K562 (cell line): ENCODE data around the gene TPM4. TPM values are rescaled to one million over a fixed set of nuclear protein-coding genes. Genes with fewer than 3 reads are reported as not detected.

Source experiments
- ATAC-seq: fragments of 200-7000 bp; cut with Tn5 transposase; 3 replicates; pipeline ENCODE4 v1.9.1; 2020; ENCODE audit warnings: moderate library complexity
- BruUV-seq: library from RNA; stranded (reverse); fragments of 400-500 nt; replicated peaks from 2 replicates; lab custom pipeline; 2021; lab: Mats Ljungman, UMichigan
- CTCF ChIA-PET: fragments of 300-600 bp; formaldehyde crosslinking; extraction: SDS; loops from one replicate; lab custom pipeline; 2021; ENCODE audit warnings: low intra/inter-chr PET ratio; lab: Yijun Ruan, JAX
- POLR2A ChIA-PET: fragments of 300-600, 350-650 bp; sonication (Branson Sonifier 250); formaldehyde crosslinking; extraction: SDS; loops from one replicate; lab custom pipeline; 2021; ENCODE audit warnings: antibody characterized with exemption, inconsistent platforms; lab: Yijun Ruan, JAX
- DNase-seq, 4 experiments: peaks; one replicate each; pipeline versions ENCODE4 v3.0.0 to v3.0.0-alpha.2; 2011 to 2018; ENCODE audit warnings: low spot score in 3 of 4, mixed read lengths in 3 of 4; ENCODE audit errors: extremely low read depth in 1 of 4
- FAIRE-seq: peaks from 2 replicates; lab custom pipeline; 2011; peaks lifted over from hg19 to GRCh38; lab: Jason Lieb, UNC
- H2AFZ ChIP-seq: 2 replicates; pipeline ENCODE4 v1.6.0; 2011; ENCODE audit warnings: low read depth, low read length, control low read depth, inconsistent platforms
- H3K27ac ChIP-seq: fragments of 200-600 bp; 3 replicates; pipeline ENCODE4 v1.8.0; 2011; ENCODE audit warnings: low read depth, mild to moderate bottlenecking, control low read depth, inconsistent platforms, low read length, moderate library complexity, mixed read lengths; ENCODE audit errors: extremely low read depth
- H3K27me3 ChIP-seq, 2 experiments: fragments of 300-600 bp in 1 of 2; 2 replicates in 1 of 2; 3 replicates in 1 of 2; pipeline versions ENCODE4 v1.6.0 to v1.8.0; 2011; ENCODE audit warnings: inconsistent platforms in 2 of 2, low read length in 2 of 2, mild to moderate bottlenecking in 1 of 2, mixed read lengths in 1 of 2, moderate library complexity in 1 of 2; ENCODE audit not compliant: control insufficient read depth in 2 of 2, insufficient read depth in 2 of 2
- H3K36me3 ChIP-seq: fragments of 300-600 bp; 3 replicates; pipeline ENCODE4 v1.8.0; 2011; ENCODE audit warnings: mild to moderate bottlenecking, low read length, inconsistent platforms; ENCODE audit not compliant: control insufficient read depth, insufficient read depth
- H3K4me1 ChIP-seq, 2 experiments: fragments of 200-600 bp in 1 of 2; replicated peaks in 1 of 2; 2 replicates in 1 of 2; 3 replicates in 1 of 2; pipeline versions ENCODE4 v1.5.1 to v1.8.0; 2011; ENCODE audit warnings: inconsistent platforms in 2 of 2, low read length in 2 of 2, mild to moderate bottlenecking in 1 of 2, mixed read lengths in 1 of 2, moderate library complexity in 1 of 2; ENCODE audit not compliant: control insufficient read depth in 2 of 2, insufficient read depth in 2 of 2
- H3K4me2 ChIP-seq: 2 replicates; pipeline ENCODE4 v1.6.1; 2011; ENCODE audit warnings: low read length, control low read depth, inconsistent platforms, mixed read lengths; ENCODE audit not compliant: insufficient read depth
- H3K4me3 ChIP-seq: fragments of 200-600 bp; sonication (generic), shearing (Covaris generic); 2 replicates; pipeline ENCODE4 v1.5.1; 2016; ENCODE audit warnings: control low read depth, inconsistent platforms
- H3K79me2 ChIP-seq: fragments of 200-600 bp; 3 replicates; pipeline ENCODE4 v1.8.0; 2011; ENCODE audit warnings: low read length, inconsistent platforms; ENCODE audit not compliant: control insufficient read depth, insufficient read depth
- H3K9ac ChIP-seq, 2 experiments: 2 replicates each; pipeline versions ENCODE4 v1.6.0 to v1.6.1; 2011; ENCODE audit warnings: low read depth in 2 of 2, low read length in 2 of 2, control low read depth in 1 of 2, inconsistent platforms in 1 of 2, mild to moderate bottlenecking in 1 of 2, mixed read lengths in 1 of 2; ENCODE audit not compliant: insufficient read depth in 1 of 2
- H3K9me1 ChIP-seq: one replicate; pipeline ENCODE4 v1.6.0; 2011; ENCODE audit warnings: inconsistent platforms, mild to moderate bottlenecking, low read length, moderate library complexity; ENCODE audit not compliant: control insufficient read depth, insufficient read depth
- H3K9me3 ChIP-seq: replicated peaks from 2 replicates; pipeline ENCODE4 v1.5.1; 2011; ENCODE audit warnings: low read depth, low read length, inconsistent platforms; ENCODE audit not compliant: control insufficient read depth, insufficient read depth
- H4K20me1 ChIP-seq: replicated peaks from 2 replicates; pipeline ENCODE4 v1.6.1; 2011; ENCODE audit warnings: low read length, inconsistent platforms, mixed read lengths; ENCODE audit not compliant: control insufficient read depth, insufficient read depth
- BCL6 ChIP-seq: fragments of 250-450 bp; sonication (Bioruptor Pico); IDR thresholded peaks from 2 replicates; pipeline ENCODE4 v1.4.0; 2020
- BCOR ChIP-seq: fragments of 450-650 bp; IDR thresholded peaks from 2 replicates; pipeline ENCODE4 v1.6.1; 2016
- MAFF ChIP-seq: IDR thresholded peaks from 2 replicates; pipeline ENCODE4 v1.6.1; 2012; ENCODE audit warnings: low read length, improper control_type of control experiment
- MEIS2 ChIP-seq: fragments of 450-650 bp; IDR thresholded peaks from 2 replicates; pipeline ENCODE4 v1.6.1; 2014; ENCODE audit warnings: mild to moderate bottlenecking; ENCODE audit not compliant: partially characterized antibody
- RBM25 ChIP-seq: fragments of 200-400 bp; formaldehyde crosslinking; IDR thresholded peaks from 2 replicates; pipeline ENCODE4 v1.6.1; 2018; ENCODE audit warnings: low read length, low read depth, moderate library complexity; ENCODE audit not compliant: severe bottlenecking
- SPI1 ChIP-seq: IDR thresholded peaks from 2 replicates; pipeline ENCODE4 v1.6.1; 2011; ENCODE audit warnings: low read depth, low read length, control low read depth, borderline replicate concordance
- TRIM24 ChIP-seq, 2 experiments: fragments of 450-650 bp; IDR thresholded peaks; 2 replicates each; pipeline ENCODE4 v1.6.1; 2016
- ZNF121 ChIP-seq: sonication (generic); formaldehyde crosslinking; conservative IDR thresholded peaks from 2 replicates; pipeline ENCODE4 v1.8.0; 2022; ENCODE audit warnings: missing genetic modification reagents
- ZNF436 ChIP-seq: fragments of 250-450, 450-650 bp; sonication (Bioruptor Pico); formaldehyde crosslinking; IDR thresholded peaks from 2 replicates; pipeline ENCODE4 v1.7.0; 2020; ENCODE audit warnings: mild to moderate bottlenecking
- WGBS: fragments of 100-300 bp; shearing (Covaris generic); methylation state at CpG from one replicate; pipeline ENCODE4 v1.1.6; 2016; ENCODE audit warnings: low coverage, mixed read lengths; ENCODE audit not compliant: insufficient coverage; ENCODE audit errors: missing lambda C conversion rate; 5-methylcytosine and 5-hydroxymethylcytosine counted together
- in situ Hi-C: fragments of 300-500 bp; cut with MboI; formaldehyde crosslinking; loops from 4 replicates; pipeline ENCODE4 v1.15.0; 2018; ENCODE audit warnings: inconsistent platforms, mixed read lengths
- intact Hi-C: fragments of 100-400 bp; cut with micrococcal nuclease; formaldehyde crosslinking; loops from 2 replicates; pipeline ENCODE4 v1.14.2; 2022
- polyA plus RNA-seq, 8 experiments: library from polyadenylated mRNA; depleted of rRNA in 4 of 8; stranded (reverse) in 5 of 8; unstranded in 3 of 8; fragments of >200 nt; fragmentation: Nextera tagmentation in 2 of 8; fragmentation: Illumina TruSeq in 1 of 8; extraction: Ambion mirVana in 2 of 8; extraction: Trizol in 1 of 8; gene quantifications; 2 replicates each; pipeline versions ENCODE4 v1.2.1 to v1.2.3, GENCODE V29; 2011 to 2014; ENCODE audit warnings: inconsistent platforms in 1 of 8, missing spikeins in 1 of 8
- total RNA-seq, 7 experiments: library from RNA; depleted of rRNA in 6 of 7; stranded (reverse); fragments of >200 nt in 6 of 7; fragmentation: Illumina TruSeq in 2 of 7; extraction: Trizol in 2 of 7; gene quantifications; 2 replicates each; pipeline versions ENCODE4 v1.2.1 to v1.2.3, GENCODE V29; 2011 to 2021; ENCODE audit warnings: low replicate concordance in 1 of 7
- TF ChIP-seq, protein P1 (sequence below), 2 experiments: fragments of 450-650 bp; IDR thresholded peaks; 2 replicates each; pipeline ENCODE4 v1.6.1; 2018; ENCODE audit warnings: mild to moderate bottlenecking in 2 of 2, low read depth in 1 of 2; ENCODE audit not compliant: partially characterized antibody in 2 of 2
- TF ChIP-seq, protein P2 (sequence below): fragments of 250-450 bp; sonication (Bioruptor Pico); IDR thresholded peaks from 2 replicates; pipeline ENCODE4 v1.5.1; 2021; ENCODE audit warnings: mild to moderate bottlenecking

Gene TPM4
- total and polyA plus RNA-seq, 9 of the 15 experiments (the other 6 are each of a cell fraction or from before 2014, with no cell fraction given): 28.1 to 111 (median 77.4) TPM

DNA sequence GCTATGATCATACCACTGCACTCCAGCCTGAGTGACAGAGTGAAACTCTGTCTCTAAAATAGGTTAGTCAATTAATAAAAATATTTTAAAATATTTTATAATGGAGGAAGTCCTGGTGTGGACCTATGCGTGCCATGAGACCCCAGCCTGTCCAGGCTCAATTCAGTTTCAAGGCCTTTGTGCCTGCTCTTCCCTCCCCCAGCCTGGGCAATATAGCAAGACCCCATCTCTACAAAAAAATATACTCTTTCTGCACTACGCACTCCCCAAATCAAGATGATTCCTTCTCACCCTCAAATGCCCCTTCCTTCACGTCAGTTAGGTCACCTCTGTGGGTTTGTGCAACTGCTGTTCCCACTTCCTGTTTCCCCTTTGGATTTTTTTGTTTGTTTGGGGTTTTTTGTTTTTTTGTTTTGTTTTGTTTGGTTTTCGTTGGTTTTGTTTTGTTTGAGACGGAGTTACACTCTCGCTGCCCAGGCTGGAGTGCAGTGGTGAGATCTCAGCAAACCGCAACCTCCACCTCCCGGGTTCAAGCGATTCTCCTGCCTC, 65.8 kb downstream of the TPM4 start:
- Histone ChIP-seq H2AFZ (no peak overlapping the region), H3K4me3 (no peak overlapping the region), H3K9me1 (no peaks in the 10 kb centered on the region), H3K27ac (no peak overlapping the region), H3K9ac (no peak overlapping the region), H4K20me1 (no peaks in the 10 kb centered on the region), H3K4me2 (no peak overlapping the region), H3K9me3 (no peaks in the 10 kb centered on the region), H3K4me1 (peaks cover 0 to 15% of the 10 kb centered on the region in 2 experiments; a peak in 2 of 5 replicates), H3K27me3 (no peaks in the 10 kb centered on the region; a peak in 1 of 5 replicates), H3K36me3 (no peaks in the 10 kb centered on the region), H3K79me2 (no peaks in the 10 kb centered on the region)
- intact Hi-C loops: no loop called here
- DNase-seq (no peak), FAIRE-seq (no peak), ATAC-seq (no peak)
- TF ChIP-seq RBM25 (peak; percentile 88), BCL6 (CRISPR knock-in tag) (no peak), SPI1 (peak; percentile 86), BCOR (peak; percentile 66), MEIS2 (no peak), MAFF (no peak), ZNF436 (CRISPR knock-in tag) (no peak), TRIM24 (IDR thresholded peaks at IDR 0.05) (peak in 1 of 2 experiments; percentile 32; a peak in 1 of 4 replicates), ZNF121 (CRISPR knock-in tag) (peak; percentile 96)
- TF ChIP-seq, protein P1, sequence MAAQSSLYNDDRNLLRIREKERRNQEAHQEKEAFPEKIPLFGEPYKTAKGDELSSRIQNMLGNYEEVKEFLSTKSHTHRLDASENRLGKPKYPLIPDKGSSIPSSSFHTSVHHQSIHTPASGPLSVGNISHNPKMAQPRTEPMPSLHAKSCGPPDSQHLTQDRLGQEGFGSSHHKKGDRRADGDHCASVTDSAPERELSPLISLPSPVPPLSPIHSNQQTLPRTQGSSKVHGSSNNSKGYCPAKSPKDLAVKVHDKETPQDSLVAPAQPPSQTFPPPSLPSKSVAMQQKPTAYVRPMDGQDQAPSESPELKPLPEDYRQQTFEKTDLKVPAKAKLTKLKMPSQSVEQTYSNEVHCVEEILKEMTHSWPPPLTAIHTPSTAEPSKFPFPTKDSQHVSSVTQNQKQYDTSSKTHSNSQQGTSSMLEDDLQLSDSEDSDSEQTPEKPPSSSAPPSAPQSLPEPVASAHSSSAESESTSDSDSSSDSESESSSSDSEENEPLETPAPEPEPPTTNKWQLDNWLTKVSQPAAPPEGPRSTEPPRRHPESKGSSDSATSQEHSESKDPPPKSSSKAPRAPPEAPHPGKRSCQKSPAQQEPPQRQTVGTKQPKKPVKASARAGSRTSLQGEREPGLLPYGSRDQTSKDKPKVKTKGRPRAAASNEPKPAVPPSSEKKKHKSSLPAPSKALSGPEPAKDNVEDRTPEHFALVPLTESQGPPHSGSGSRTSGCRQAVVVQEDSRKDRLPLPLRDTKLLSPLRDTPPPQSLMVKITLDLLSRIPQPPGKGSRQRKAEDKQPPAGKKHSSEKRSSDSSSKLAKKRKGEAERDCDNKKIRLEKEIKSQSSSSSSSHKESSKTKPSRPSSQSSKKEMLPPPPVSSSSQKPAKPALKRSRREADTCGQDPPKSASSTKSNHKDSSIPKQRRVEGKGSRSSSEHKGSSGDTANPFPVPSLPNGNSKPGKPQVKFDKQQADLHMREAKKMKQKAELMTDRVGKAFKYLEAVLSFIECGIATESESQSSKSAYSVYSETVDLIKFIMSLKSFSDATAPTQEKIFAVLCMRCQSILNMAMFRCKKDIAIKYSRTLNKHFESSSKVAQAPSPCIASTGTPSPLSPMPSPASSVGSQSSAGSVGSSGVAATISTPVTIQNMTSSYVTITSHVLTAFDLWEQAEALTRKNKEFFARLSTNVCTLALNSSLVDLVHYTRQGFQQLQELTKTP (IDR thresholded peaks at IDR 0.05; ENCODE audit: low read depth in 1 of 2, partially characterized antibody in 2 of 2): no peak
- TF ChIP-seq, protein P2, sequence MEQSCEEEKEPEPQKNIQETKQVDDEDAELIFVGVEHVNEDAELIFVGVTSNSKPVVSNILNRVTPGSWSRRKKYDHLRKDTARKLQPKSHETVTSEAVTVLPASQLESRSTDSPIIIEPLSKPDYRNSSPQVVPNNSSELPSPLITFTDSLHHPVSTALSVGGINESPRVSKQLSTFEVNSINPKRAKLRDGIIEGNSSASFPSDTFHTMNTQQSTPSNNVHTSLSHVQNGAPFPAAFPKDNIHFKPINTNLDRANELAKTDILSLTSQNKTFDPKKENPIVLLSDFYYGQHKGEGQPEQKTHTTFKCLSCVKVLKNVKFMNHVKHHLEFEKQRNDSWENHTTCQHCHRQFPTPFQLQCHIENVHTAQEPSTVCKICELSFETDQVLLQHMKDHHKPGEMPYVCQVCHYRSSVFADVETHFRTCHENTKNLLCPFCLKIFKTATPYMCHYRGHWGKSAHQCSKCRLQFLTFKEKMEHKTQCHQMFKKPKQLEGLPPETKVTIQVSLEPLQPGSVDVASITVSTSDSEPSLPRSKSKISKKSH: no peak
- 60% methylated on average over 8 of the region's 9 CpGs for WGBS
- ChIA-PET CTCF (no interaction called here), POLR2A (interaction anchor here (0.7 to 1.2 kb wide), 2 partner anchors 13 to 1030 kb away, joined by 4 to 5 read pairs; no protein-coding TSS in a partner anchor)
- BruUV-seq: no TSS peak
- in situ Hi-C loops: no loop called here
